Hippocampal formation (tissue), 2 donors: ENCODE results near the gene ZMIZ1.

Source experiments
- DNase-seq, 2 donors: peaks; one replicate each; lab custom pipeline; 2025; lab: John Stamatoyannopoulos, UW

The ZMIZ1 gene

DNA sequence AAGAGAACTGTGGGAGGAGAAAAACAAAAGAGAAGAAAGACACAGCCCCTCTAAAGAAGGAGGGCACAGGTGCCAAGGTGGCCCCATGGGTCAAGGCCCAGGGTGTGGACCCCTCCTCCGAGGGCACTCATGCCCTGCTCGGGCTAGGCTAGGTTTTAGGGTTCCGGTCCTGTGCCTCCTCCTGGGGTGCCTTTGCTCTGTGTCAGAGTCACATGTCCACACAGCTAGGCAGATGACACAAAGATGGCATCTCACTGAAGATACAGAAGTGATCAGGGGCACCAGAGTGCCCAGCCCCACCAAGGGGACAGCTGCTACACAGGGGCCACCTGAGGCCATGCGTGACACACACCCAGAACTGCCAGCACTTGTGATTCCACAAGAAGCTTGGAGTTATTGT is 162.1 kb downstream of the ZMIZ1 start:
- no peak for DNase-seq

DNA sequence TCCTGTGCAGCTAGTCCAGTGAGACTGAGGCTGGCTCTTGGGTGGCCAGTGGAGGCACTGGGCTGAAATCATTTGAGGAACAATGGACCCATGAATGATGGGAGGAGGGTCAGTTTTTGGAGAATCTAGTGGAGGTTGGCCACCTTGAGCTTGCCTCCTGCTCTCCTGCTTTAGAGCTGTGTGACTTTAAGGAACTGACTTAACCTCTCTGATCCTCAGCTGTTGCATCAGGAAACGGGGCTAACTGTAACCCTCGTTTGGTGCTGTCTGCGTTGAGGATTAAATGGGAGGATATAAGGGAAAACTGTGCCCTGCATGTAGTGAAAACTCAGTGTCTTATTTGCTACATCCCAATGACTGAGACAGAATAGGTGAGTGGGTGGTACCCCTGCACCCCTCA is 163.1 kb downstream of the ZMIZ1 start:
- DNase-seq: no peak

DNA sequence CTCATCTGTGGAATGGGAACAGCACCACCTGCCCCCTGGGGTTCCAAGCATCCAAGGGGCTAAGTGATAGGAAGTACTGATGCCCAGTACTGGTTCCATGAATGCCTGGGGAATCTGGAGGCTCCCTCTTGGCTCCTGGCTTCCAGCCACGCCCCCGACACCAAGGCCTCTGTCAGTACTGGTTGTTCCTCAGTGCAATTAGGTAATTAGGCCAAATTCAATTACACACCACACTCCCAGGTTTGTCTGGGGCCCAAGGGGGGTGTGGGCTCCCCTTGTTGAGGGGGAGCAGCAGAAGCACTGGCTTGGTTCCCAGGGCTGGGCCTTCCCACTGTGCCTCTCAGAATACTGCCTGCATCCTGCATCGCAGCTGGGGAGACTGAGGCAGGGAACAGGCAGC is 164.1 kb downstream of the ZMIZ1 start:
- no peak for DNase-seq

DNA sequence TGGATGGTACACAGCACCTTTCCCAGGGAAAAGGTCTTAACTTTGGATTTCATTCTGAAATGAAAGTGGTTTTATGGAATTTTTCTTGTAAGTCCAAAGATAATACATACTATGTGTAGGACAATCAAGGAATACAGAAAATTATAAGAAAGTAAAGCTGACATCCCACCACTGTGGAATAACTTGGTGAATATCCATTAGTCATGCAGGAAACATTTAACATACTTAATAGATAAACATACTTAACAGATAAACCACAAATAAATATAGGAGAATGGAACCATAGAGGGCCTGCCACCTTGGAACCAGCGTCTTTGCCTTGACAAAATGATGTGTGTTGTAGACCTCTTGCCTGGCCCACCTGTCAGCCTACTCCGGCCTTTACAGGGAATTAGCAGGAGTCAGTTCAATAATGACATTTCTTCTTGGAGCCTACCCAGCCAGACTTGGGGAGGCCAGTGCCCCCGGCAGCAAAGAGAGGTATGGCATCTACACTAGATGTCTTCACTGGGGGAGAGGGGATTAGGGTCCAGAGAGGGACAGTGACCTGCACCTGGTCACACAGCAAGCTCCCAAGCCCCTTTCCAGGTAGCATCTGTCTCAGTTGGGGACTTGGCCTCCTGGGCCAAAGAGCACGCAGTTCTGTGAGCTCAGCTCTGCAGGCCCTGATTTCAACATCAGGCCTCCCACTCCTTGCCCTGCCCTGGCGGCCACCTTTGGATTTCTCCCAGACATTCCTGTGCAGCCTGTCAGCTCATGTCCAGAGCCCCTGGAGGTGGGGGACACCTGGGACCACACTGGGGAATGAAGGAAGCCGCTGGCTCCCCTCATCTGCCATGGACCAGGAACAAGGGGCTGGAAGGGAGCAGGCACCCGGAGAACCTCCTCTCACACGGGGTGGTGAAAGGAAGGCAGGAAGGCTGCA is 165.9 kb downstream of the ZMIZ1 start:
- DNase-seq: no peak

DNA sequence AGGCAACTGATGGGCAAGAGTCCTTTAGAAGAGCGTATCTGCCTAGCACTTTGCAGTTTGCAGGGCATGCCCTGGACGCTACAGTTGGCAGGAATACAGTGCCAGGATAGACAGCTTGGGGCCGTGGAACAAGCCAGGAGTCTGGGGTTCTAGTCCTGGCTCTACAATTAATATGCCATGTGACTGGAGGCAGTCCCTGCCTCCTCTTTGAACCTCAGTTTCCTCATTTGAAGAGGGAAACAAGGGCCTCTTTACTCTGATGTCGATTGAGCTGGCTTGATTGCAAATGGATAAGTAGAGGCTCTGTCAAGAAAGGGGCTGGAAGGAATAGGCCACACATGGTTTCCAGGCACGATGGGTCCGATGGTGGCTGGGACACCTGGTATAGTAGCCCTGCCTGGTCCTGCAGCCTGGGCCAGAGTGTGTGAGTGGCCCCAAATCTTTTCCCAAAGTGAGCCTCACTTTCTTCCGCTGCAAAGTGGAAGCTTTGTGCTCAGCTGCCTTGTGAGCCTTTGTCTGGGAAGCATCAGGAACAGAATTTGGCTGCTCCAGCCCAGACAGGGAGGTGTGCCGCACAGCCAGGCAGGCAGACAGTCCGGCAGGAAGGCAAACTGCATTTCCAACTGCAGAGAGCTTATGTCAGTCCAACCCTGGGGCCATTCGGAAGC is 167.1 kb downstream of the ZMIZ1 start:
- no peak for DNase-seq

DNA sequence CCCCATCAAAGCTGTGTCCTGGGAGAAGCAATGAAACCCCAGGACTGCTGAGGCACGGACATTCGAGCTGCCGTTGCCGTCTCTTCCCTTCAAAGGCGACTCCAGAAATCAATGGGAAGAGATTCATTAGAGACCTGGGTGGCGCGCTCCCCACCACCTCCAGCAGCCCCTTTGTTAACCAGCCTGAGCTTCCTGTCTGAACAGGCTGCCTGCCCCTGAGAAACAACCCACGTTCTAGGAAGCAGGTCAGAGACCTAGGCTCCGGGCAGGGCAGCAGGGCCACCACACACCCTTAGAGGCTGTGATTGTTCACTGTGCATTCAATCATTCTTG is 167.6 kb downstream of the ZMIZ1 start:
- no peak for DNase-seq

DNA sequence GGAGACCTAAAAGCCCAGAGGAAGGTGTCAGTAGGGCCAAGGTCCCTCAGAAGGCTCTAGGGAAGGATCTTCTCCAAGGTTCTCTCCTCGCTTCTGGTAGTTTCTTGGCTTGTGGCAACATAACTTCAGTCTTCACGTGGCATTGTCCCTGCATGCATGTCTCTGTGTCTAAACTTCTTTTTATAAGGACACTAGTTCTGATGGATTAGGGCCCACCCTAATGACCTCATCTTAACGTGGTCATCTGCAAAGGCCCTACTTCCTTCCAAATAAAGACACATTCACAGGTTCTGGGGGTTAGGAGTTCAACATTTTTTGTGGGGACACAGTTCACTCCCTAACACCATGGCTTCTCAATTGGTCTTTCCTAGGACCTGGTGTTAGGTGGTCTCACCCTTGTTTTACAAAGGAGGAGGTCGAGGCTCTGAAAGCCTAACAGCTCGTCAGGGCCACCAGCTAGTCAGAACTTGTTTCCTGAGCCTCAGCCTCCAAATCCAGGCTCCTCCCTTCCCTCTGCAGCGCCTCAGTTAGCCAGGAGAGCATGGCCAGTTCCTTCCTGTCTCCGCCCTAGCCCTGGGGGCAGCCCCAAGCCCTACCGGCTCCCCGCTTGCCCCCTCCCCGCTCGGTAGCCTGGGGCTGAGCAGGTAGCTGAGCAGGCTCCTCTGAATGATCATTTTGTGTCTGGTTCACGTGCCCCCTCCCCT is 168.8 kb downstream of the ZMIZ1 start:
- DNase-seq: no peak

DNA sequence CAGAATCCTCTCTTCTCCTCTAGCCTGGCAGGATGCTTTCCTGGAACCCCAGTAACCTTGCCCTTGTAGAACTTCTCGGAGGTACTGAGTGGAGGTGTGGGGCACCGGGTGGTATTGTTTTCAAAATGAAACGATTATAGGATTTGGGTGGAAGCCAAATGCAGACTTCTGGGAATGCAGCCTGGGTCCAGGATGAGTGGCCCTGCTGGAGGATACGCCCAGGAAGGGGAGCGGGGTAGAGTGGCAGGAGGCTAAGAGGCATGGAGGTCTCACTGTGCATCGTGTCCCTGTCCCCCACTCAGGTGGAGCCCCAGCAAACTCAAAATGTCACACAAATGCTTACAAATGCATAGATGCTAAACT is 169.4 kb downstream of the ZMIZ1 start:
- no peak for DNase-seq

DNA sequence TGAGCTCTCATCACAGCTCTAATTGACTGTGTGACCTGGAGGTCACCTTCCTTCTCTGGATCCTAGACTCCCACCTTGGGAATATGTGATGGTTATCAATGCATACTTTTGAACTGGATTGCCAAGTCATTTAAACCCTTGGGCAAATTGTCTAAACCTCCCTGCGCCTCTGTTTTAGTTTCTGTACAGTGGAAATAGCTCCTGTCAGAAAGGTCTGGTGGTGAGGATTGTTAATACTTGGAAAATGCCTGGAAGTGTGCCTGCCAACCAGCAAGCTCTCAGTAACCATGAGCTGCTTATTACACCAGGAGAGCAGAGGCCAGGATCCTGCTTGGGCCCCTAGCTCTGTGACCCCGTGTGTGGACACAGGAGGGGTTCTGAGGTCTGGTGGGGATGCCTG is 169.8 kb downstream of the ZMIZ1 start:
- no peak for DNase-seq

DNA sequence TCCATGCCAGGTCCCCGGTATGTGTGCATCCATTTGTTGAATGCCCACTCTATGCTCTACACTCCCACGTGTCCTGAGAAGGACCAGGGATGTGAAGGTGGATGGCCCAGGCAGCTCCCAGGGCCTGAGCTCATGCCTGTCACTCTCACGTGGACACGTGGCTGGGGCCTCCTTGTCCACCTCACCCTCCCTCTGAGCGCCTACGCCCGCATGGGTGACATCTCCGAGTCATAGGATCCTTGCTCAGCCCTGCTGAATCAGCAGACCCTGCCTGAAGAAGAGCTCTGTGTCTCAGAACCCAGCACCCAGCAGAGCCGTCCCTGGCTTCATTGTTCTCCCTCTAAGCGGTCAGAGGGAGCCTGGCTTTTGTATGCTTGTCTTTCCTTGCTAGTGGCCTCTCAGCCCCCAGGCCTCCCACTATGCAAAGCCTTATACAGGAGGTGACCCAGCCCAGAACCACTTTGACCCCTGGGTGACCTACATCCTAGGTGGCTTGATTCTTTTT is 170.6 kb downstream of the ZMIZ1 start:
- DNase-seq: peak; percentile 33 to 63

DNA sequence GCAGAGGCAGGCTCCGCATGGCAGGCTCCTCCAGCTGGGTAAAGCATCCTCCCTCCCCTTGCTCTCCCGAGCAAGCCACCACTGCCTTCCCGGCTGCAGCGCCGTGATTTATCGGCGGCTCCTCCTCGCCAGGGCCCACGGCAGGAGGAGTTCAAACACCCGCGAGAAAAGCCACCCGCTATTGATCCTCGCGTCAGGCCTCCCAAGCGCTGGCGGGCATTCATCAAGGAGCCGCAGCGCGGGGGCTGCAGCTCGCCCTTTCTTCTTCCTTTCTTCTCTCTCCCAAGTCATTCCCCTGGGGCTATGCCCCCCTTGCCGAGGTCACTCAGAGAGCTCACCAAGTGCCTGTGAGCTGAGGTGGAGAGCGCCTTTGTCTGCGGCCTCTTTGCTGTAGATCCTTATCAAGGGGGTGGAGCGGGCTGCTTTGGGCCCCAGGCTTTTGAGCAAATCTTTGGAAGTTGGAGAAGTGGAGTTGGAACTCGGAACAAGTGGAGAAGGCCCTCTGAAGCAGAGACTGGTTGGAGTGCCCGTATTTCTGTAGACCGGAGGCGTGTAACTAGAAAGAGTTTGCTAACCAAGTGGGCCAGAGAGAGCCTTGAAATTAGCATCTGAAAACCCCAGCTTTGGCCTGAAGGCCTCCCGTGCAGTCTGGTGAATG is 171.3 kb downstream of the ZMIZ1 start:
- DNase-seq: no peak

DNA sequence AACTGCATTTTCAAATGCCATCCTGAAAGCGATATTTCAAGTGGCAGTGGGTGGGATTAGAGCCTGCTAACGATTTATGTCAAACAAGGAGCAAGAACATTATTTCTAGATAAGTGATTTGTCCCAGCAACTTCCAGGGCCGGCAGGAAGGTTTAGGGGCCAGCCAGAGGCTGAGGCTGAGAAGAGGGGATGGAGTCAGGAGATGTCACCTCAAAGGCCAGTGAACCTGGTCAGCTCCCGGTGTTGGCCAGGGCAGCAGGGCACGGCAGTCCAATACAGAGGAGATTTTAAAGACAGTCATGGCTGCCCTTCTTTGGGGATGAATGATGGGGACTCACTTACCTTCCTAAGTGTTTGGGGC is 172.8 kb downstream of the ZMIZ1 start:
- no peak for DNase-seq

DNA sequence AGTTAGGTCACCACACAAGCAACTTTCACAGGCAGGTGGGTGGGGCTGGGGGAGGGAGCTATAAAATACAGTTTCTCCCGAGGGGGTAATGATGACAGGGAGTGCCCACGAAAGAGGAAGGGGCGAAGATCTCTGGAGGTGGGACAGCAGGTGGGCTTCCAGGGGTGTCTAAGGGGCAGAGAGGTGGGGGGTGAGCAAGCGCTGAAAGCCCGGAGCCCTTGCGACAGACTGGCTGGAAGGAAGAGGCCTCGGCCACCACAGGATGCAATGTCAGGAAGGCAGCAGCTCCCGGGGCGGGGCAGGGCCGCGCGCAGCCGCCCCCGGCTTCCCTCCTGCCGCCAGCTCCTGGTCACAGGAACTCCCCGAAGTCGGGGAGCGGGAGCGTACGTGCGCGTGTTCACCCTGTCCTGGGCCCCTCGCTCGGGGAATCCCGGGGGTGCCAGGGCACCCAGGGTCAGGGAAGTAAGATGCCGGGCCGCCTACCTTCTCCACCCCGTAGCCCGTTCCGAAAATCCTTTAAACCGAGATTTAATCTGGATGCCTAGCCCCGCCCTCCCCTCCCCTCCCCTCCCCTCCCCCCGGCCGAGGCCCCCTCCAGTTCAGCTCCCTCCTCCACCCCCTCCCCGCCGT is 173.3 kb downstream of the ZMIZ1 start:
- peak in 1 of 2 donors; percentile 38 for DNase-seq

DNA sequence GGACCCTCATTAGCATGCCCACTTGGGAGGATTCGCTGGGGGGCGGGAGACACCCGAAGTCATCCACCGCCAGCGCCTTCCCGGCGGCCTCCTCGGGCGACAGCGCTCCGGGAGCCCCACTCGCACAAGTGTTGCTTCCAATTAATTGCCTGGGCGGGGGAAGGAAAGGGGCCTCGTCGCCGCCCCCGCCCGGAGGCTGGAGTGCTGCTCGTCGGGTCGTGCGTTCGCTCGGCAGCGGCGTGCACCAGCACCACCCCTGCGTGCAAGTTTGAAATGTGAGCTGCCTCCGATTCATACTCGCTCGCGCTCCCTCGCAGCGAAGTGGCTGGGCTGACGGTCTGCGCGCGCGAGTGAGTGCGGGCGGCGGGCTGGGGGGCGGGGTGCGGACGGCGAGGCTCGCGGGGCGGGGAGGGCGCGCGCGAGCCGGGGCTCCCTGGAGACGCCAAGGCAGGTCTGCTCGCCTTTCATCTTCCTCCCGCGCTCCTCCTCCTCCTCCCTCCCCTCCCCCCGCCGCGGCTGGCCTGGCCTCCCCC is 173.9 kb downstream of the ZMIZ1 start:
- DNase-seq: peak; percentile 39 to 61

DNA sequence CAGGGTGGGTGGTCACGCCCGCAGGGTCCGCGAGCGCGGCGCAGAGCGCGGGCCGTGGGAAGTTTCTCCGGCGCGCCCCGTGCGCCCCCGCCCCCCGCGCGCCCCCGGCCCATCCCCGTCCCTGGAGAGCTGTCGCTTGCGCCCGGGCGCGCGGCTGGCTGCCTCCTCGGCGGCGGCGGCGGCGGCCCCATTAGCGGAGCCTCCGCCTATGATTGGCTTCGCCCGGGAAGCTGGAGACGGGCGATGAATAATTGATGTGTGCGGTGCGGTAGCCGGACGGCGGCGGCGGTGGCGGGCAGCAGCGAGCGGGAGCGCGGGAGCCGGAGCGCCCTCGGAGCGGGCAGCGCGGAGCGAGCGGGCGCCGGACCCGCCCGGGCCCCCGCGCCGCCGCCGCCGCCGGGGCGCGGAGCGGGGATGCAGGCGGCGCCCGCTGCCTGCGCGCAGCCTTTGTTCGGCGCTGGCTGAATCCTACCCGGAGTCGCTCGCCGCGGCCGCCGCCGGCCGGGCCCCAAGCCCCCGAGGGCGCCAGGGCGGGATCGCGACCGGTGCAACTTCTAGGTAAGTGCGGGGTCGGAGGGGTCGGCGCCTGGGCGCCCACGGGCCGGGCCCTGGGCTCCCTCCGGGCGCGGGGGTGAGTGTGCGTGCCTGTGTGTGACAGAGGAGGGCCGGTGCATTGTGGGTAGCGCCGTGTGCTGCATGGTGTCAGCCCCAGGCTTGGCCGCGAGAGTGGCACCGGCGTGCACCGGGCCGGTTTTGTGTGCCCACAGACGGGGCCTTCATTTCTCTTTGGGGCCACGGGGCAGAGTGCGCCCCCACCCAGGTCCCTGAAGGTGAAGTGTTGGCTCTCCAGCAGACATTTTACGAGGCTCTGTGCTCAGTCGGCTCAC is 174.7 kb downstream of the ZMIZ1 start:
- DNase-seq: peak; percentile 46 to 61

DNA sequence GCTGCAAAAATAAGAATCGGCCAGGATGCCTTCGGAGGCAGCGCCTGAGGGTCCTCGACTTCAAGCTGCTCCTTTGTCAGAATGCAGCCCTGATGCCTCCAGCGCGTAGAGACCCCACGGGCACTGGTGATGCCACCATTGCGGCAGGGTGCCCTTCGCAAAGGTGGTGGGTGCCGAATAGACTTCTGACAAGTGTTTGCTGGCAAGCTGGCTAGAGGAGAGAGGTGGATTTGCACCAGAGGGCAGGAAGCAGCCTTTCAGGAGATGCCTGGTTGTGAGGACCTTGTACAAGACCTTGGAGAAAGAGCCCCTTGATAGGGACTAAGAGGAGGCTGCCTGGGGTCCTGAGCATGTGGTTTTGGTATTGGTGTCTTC is 175.3 kb downstream of the ZMIZ1 start:
- DNase-seq: no peak

DNA sequence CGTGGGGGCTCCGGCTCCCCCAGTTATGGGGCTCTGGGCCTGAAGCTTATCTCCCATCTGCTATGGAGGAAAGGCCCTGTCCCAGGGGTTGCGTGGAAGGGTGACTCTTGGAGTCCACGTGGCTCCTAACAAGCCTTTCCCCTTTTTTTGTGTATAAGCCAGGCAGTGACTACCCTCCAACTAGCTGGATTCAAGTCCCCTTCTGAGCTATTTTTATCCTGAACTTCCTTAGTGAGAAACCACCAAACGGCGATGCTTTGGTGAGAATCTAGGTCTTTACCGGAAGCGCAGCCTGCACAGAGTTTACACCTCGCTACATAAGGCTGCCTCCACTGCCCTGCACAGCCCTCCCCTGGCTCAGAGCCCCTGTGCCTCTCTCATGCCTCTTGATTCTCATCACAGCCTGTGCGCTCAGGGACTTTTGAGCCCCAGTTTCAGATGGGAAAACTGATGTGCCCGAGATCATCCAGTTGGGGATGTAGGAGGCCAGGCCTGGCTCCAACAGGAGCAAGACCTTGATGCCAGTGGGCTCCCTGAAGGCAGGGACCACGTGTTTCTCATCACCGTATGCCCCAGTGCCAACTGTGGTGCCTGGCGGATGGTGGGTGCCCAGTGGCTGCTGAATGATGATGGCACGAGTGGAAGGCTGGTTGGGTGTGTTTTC is 176.2 kb downstream of the ZMIZ1 start:
- DNase-seq: peak in 1 of 2 donors; percentile 33

DNA sequence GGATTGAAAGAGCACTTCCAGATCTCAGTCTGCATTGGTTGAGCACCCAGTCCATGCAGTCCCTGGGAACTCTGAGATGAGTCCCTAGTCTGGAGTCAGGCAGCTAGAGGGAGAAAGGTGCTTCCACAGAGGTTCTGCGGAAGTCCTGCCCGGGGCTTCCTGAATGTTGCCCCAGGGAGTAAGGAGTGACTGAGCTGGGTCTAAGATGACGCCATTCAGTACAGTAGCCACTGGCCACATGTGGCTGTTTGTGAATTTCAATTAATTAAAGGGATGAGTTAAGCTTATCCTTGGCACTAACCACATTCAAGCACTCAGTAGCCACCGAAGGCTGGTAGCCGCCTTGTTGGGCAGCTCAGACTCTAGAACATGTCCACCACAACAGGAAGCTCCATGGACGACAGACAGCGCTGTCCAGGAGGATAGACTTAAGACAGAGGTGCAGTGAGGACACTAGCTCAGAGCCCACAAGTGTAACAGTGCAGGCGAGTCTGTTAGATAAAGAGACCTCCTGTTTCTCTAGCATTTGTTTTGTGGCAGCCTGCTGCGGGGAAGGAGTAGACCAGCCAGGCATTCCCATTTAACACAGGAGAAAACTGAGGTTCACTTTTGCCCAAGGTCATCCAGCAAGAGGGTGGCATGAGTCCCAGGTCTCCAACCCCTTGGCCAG is 176.9 kb downstream of the ZMIZ1 start:
- DNase-seq: no peak

DNA sequence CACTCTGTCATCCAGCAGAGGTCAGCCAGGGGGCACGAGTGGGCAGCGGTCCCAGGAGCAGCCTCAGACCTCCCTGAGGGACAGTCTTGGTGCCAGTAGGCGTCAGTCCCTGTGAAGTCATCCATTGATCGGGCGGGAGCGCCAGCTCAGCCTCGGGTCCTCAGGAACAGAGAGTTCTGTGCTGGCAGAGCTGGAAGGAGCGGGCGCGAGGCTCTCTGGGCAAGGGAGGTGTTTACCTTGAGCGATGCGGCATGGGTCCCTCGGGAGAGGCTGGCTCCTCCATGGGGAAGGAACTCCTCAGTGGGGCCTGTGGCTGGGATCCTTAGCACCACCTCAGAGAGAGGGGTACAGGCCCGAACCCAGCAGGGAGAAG is 177.4 kb downstream of the ZMIZ1 start:
- peak; percentile 60 to 75 for DNase-seq
